ENCODE measurements around the gene YBEY.

Gene YBEY

DNA sequence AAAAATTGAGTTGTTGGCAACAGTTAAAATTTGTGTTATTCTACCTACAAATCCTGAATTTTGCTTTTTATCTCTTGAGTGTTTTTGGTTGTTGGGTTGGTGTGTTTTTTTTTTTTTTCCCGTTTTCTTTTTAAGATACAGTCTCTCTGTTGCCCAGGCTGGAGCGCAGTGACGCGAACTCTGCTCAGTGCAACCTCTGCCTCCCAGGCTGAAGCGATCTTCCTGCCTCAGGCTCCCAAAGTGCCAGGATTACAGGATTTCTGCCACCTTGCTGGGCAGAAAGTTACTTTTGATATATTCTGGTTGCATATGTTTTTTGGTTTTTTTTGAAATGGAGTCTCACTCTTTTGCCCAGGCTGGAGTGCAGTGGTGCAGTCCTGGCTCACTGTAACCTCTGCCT is 42.0 kb downstream of the YBEY start:
- H3K4me3 ChIP-seq (ENCODE audit: low read depth, low read length) = no peak overlapping the region
- no peak for TF ChIP-seq CTCF (IDR thresholded peaks at IDR 0.05; ENCODE audit: low read depth, low read length)

DNA sequence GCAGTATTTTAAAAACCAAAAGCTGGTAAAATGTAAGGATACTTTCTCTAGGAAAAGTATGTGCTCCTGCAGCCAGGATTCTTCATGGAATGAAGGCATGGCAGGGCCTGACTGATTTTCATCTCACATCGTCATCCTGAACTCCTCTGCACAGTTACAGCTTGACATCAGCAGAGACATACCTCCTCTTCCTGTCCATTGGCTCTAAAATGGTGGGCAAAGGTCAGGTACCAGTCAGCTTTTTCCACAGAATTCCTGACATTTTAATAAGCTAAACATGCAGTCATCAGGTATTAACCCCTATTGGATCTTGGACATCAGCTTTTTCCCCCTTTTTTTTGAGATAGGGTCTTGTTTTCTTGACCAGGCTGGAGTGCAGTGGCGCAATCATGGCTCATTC is 43.7 kb downstream of the YBEY start:
- TF ChIP-seq CTCF (IDR thresholded peaks at IDR 0.05; ENCODE audit: low read depth, low read length) = no peak
- no peak overlapping the region for H3K4me3 ChIP-seq (ENCODE audit: low read depth, low read length)

DNA sequence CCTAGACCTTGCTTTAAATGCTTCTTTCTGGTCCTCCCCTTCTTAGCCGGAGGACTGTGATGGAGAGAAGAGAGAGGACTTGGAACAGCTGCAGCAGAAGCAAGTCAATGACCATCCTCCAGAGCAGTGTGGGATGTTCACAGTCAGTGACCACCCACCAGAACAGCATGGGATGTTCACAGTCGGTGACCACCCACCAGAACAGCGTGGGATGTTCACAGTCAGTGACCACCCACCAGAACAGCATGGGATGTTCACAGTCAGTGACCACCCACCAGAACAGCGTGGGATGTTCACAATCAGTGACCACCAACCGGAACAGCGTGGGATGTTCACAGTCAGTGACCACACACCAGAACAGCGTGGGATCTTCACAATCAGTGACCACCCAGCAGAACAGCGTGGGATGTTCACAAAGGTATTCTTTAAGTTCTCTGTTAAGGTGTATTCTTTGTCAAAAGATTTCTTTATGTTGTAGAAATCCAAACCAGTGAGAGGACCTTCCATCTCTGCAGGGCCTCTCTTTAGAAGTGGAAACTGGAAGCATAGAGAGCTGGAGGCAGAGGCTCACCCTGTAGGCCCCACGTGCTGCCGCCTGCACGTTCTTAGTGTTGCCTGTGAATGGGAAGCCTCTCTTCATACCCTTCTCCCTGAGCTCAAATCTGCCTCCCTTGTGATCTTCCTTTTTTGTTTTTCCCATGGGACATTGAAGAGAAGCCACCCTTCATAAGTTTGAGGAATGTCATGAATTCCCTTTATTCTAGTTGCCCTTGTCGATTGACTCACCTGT is 48.4 kb downstream of the YBEY start:
- no peak for TF ChIP-seq CTCF (IDR thresholded peaks at IDR 0.05; ENCODE audit: low read depth, low read length)
- no peak overlapping the region for H3K4me3 ChIP-seq (ENCODE audit: low read depth, low read length)

DNA sequence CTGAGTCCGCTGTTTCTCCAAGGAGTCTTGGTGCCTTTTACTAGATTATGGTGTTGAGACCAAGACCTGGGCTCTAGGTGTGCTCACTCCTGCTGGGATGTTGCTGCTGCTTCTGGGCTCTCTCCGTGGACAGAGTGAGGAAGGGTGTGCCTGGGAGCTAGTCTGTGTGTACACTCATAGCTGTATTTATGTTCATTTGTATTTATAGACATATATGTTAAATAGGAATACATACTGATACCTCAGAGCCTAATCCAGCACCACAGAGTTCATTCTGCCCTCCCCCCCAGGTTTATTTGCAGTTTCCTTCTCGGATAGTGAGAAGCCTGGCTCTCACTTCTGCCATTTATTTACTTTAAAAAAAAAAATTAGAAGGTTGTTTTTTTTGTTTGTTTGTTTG is 50.5 kb downstream of the YBEY start:
- H3K4me3 ChIP-seq (ENCODE audit: low read depth, low read length) = no peak overlapping the region
- no peak for TF ChIP-seq CTCF (IDR thresholded peaks at IDR 0.05; ENCODE audit: low read depth, low read length)

DNA sequence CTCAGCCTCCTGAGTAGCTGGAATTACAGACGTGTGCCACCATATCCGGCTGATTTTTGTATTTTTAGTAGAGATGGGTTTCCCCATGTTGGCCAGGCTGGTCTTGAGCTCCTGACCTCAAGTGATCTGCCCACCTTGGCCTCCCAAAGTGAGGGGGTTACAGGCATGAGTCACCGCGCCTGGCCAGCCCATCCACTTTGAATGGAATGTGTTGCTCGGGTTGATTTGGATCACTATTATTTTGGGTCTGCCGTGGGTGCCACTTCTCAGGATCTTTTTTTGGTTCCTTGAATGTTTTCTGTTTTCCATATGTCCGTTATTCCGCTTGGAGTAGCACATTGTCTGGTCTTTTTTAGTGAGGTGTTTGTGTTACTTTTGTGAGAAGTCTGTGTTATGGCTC is 54.9 kb downstream of the YBEY start:
- H3K4me3 ChIP-seq (ENCODE audit: low read depth, low read length) = no peak overlapping the region
- TF ChIP-seq CTCF (IDR thresholded peaks at IDR 0.05; ENCODE audit: low read depth, low read length) = no peak

DNA sequence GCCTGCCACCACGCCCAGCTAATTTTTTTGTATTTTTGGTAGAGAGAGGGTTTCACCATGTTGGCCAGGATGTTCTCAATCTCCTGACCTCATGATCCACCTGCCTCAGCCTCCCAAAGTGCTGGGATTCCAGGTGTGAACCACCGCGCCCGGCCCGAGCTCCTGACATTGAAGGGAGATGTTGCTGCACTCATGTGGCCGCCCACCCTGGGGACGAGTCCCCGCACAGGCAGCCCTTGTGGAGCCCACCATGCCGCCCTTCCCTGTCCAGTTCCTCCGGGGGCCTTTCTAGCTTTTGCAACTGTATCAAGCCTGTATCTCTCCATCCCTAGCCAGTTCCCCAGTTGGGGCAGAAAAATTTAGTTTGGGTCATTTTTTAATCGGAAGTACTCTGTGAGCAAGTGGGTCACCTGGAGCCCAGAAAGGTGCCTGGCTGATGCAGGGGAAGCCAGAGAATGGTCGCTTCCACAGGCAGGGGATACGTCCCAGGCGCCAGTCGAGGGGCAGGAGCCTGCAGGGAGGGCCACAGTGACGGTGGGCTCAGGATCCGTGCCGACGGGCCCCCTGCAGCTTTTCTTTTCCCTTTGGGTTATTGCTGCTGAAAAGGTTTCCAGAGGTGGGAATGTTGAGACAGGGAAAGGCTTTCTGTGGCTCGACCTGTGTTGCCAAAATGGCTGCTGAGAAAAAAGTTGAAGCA is 58.2 kb downstream of the YBEY start:
- no peak overlapping the region for H3K4me3 ChIP-seq (ENCODE audit: low read depth, low read length)
- TF ChIP-seq CTCF (IDR thresholded peaks at IDR 0.05; ENCODE audit: low read depth, low read length) = no peak

DNA sequence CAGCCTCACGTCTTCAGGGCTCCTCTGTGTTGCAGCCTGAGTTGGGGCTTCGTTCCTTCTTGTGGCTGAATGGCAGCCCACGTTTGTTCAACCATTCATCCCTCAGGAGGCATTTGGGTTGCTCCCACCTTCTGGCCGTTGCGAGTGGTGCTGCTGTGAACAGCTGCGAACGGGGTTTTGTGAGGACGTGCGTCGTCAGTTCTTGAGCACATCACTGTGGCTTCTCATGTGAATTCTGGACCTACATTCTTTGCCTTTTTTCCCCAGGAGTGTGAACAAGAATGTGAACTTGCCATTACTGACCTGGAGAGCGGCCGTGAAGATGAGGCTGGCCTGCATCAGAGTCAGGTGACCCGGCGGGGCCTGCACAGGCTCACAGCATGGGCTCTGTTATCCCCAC is 59.7 kb downstream of the YBEY start:
- no peak for TF ChIP-seq CTCF (IDR thresholded peaks at IDR 0.05; ENCODE audit: low read depth, low read length)
- H3K4me3 ChIP-seq (ENCODE audit: low read depth, low read length) = no peak overlapping the region

Measured in WI38 (cell line).